ENCODE measurements around the gene GRIK4.

DNA sequence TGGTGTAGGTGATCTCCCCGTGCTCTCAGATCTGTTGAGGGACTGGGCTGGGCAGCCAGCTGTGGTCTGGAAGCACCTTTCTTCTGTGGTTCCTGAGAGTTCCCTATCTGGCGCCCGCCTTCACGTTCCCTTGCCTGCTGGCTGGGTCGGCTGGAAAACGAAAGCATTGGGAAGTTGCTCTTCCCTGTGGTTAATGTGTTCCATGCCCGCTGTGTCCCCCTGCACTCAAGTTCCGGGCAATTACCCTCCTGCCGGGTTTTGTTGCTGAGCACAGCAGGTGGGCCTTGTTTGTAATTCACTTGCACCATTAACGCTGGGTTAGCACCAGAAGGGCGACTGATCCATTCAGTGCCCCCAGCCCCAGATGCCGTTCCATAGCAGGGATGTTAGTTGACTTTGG, 134.1 kb downstream of the GRIK4 start:
- TF ChIP-seq CTCF (IDR thresholded peaks at IDR 0.05): no peak
- TF ChIP-seq POLR2A (IDR thresholded peaks at IDR 0.05): no peak
